Esophagus muscularis mucosa (tissue), 3 donors: ENCODE measurements around the gene OR6Q1.

ENCODE experiments used
- CTCF ChIP-seq, 3 experiments: fragments of 200-600 bp in 2 of 3; fragments of 450-650 bp in 1 of 3; sonication (generic) in 2 of 3; IDR thresholded peaks; one replicate each; pipeline ENCODE4 v1.5.1; 2017 to 2019; ENCODE audit warnings: antibody characterized with exemption in 3 of 3, mild to moderate bottlenecking in 2 of 3, moderate library complexity in 1 of 3
- POLR2A ChIP-seq: fragments of 450-650 bp; IDR thresholded peaks from one replicate; pipeline ENCODE4 v1.6.1; 2017; ENCODE audit warnings: antibody characterized with exemption, moderate library complexity, mild to moderate bottlenecking, low read depth

- TF ChIP-seq CTCF (IDR thresholded peaks at IDR 0.05) (no peak), POLR2A (no peak)
Observed at GRCh38 chr11:58000699-58001098, 30.1 kb upstream of the OR6Q1 start.
